Memory B cell (primary cell): ENCODE results near the gene CCDC85B.
"Not testable (repeated sequence)": the region's sequence is repeated elsewhere in the genome, so short reads cannot be mapped to it uniquely, and the experiment has no call there.

ENCODE experiments used
- ATAC-seq: fragments of 150-1000 bp; cut with Tn5 transposase; 2 replicates; pipeline ENCODE4 v1.10.0; 2021; ENCODE audit warnings: low read depth, mild to moderate bottlenecking, moderate library complexity
- DNase-seq, 2 donors: peaks; one replicate each; pipeline ENCODE4 v3.0.0; 2022; ENCODE audit warnings: low spot score in 2 of 2
- H3K27ac Mint-ChIP-seq: one replicate; pipeline ENCODE4 v1.8.0; 2022; ENCODE audit warnings: mild to moderate bottlenecking, moderate library complexity, mixed read lengths
- H3K27me3 Mint-ChIP-seq: one replicate; pipeline ENCODE4 v1.8.0; 2022; ENCODE audit warnings: mixed read lengths
- H3K36me3 Mint-ChIP-seq: one replicate; pipeline ENCODE4 v1.8.0; 2022; ENCODE audit warnings: mild to moderate bottlenecking, mixed read lengths
- H3K4me1 Mint-ChIP-seq: one replicate; pipeline ENCODE4 v1.8.0; 2022; ENCODE audit warnings: mixed read lengths
- H3K4me3 Mint-ChIP-seq: one replicate; pipeline ENCODE4 v1.8.0; 2022; ENCODE audit warnings: mild to moderate bottlenecking, moderate library complexity, mixed read lengths
- H3K9me3 Mint-ChIP-seq: one replicate; pipeline ENCODE4 v1.8.0; 2022; ENCODE audit warnings: mixed read lengths

The CCDC85B gene

GRCh38 chr11:65883786-65884715 is 6.4 kb upstream of the CCDC85B start:
- Mint-ChIP-seq H3K9me3 (no peaks in the 10 kb centered on the region), H3K27me3 (no peaks in the 10 kb centered on the region), H3K4me1 (peaks cover 26% of the 10 kb centered on the region), H3K36me3 (peaks cover 11% of the 10 kb centered on the region), H3K4me3 (no peak overlapping the region), H3K27ac (peak overlapping the region; percentile 32)
- no peak for DNase-seq
- ATAC-seq: no peak

DNA sequence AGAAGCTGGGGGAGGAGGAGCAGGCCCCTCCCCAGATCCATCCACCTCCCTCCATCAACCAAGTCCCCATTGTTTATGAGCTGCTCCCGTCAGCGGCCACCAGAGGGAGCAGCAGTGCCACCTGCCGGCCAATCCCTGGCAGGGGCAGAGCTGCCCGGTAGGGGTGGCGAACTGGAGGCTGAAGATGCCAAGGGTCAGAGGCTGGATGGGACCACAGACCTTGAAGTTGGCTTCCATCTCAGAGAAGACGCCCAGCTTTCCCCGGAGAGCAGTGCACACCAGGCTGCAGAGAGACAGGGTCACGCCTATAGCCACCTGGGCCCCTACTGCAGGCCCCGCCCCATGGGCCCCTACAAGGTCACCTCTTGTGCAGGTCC is 5.8 kb upstream of the CCDC85B start:
- Mint-ChIP-seq H3K27ac (peak overlapping the region; percentile 32), H3K4me3 (no peak overlapping the region), H3K9me3 (no peaks in the 10 kb centered on the region), H3K36me3 (peaks cover 11% of the 10 kb centered on the region), H3K27me3 (no peaks in the 10 kb centered on the region), H3K4me1 (peaks cover 31% of the 10 kb centered on the region)
- ATAC-seq: peak; percentile 57
- DNase-seq: peak; percentile 80 to 82

DNA sequence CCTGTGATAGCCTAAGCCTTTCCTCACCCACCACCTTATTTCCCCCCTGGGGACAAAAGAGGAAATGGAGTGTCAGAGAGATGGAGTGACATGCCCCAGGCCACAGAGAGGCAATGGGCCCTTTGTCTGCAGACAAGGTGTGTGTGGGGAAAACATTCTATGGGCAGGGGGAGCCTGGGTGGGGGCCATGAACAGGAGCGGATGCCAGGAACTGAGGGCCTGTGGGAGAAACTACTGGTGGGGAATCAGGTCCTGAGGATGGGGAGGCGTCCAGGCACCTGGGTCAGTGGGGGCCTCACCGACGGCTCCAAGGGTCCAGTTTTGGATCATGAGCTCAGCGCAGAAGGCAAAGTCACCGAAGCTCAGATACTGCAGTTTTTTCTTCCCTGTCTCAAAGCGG is 5.2 kb upstream of the CCDC85B start:
- no peak for DNase-seq
- Mint-ChIP-seq H3K27me3 (no peaks in the 10 kb centered on the region), H3K4me3 (no peak overlapping the region), H3K4me1 (peaks cover 37% of the 10 kb centered on the region), H3K9me3 (no peaks in the 10 kb centered on the region), H3K36me3 (peaks cover 11% of the 10 kb centered on the region), H3K27ac (no peak overlapping the region)
- no peak for ATAC-seq

- Mint-ChIP-seq H3K27me3 (no peaks in the 10 kb centered on the region), H3K27ac (no peak overlapping the region), H3K9me3 (no peaks in the 10 kb centered on the region), H3K36me3 (peaks cover 11% of the 10 kb centered on the region), H3K4me3 (no peak overlapping the region), H3K4me1 (peaks cover 37% of the 10 kb centered on the region)
- ATAC-seq (no peak), DNase-seq (no peak)
Observed at GRCh38 chr11:65885808-65886536, 4.5 kb upstream of the CCDC85B start.

GRCh38 chr11:65886826-65887722 is 3.4 kb upstream of the CCDC85B start:
- Mint-ChIP-seq H3K4me3 (peak overlapping the region; percentile 88), H3K4me1 (peaks cover 40% of the 10 kb centered on the region), H3K36me3 (peaks cover 11% of the 10 kb centered on the region), H3K9me3 (no peaks in the 10 kb centered on the region), H3K27ac (no peak overlapping the region), H3K27me3 (no peaks in the 10 kb centered on the region)
- DNase-seq (no peak), ATAC-seq (no peak)

DNA sequence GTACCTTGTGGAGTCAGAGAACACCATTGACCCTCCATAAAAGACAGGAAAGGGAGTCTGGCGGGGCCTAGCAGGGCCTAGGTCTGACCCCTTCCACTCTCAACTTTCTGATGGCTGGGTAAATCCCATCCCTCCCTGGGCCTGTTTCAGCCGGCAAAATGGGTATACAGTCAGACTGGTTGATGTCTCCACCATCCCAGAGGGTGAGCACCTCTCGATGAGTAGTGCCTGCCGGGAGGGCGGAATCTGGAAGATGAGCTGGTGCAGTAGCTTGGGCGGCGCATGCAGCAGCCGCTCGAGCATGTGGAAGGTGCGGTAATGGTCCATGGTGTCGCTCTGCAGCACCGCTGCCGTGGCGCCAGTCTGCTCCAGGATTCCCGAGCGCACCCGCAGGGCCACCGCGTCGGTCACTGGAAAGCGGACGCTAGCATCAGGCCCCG is 2.7 kb upstream of the CCDC85B start:
- peaks cover 47% of the 10 kb centered on the region for H3K4me1 Mint-ChIP-seq
- peak overlapping the region; percentile 88 for H3K4me3 Mint-ChIP-seq
- H3K36me3 Mint-ChIP-seq: peaks cover 11% of the 10 kb centered on the region
- H3K27me3 Mint-ChIP-seq: no peaks in the 10 kb centered on the region
- H3K27ac Mint-ChIP-seq: peak overlapping the region; percentile 87
- no peaks in the 10 kb centered on the region for H3K9me3 Mint-ChIP-seq
- ATAC-seq (no peak), DNase-seq (no peak)

DNA sequence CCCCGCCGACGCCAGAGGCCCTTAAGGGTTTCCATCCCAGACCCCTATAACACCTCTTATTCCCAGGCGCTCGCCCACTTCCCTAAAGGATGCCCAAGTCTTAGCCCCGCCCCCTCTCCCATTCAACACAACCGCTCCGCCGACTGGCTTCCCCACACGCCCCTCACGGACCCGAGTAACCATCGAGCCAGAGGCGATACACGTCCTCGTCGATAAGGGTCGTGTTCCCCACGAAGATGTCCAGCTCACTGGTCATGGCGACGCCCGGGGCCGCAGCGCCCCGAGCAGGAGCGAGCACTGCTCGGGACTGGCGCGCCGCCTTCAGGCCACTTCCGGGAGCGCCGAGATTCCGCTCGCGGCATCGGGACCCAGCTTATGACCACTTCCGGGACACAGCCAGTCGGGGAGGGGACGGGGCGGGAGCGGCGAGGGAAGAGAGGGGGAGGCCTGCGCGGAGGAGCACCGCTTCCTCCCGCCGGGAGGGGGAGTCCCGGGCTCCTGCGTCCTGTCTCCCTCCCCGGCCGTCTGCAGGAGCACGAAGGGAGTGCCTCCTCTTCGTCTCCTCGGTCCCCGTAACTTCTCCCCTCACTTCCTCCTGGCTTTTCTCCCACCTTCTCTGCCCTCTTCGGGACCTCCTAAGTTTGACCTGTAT is 2.2 kb upstream of the CCDC85B start, which contains the start of gene FIBP:
Gene FIBP, minus strand, starts transcription at position 309 of the 652 bp plus-strand sequence. Its CDS starts 53 bp downstream, at position 256.
- DNase-seq (peak; percentile 87 to 92), ATAC-seq (peak; percentile 52)
- peaks cover 51% of the 10 kb centered on the region for H3K4me1 Mint-ChIP-seq
- peak within 1 kb of the TSS; percentile 88 for H3K4me3 Mint-ChIP-seq
- no peaks in the 10 kb centered on the region for H3K27me3 Mint-ChIP-seq
- peaks cover 11% of the 10 kb centered on the region for H3K36me3 Mint-ChIP-seq
- peak within 1 kb of the TSS; percentile 87 for H3K27ac Mint-ChIP-seq
- no peaks in the 10 kb centered on the region for H3K9me3 Mint-ChIP-seq

GRCh38 chr11:65891219-65892136 is 1.0 kb downstream of the CCDC85B start:
- peak overlapping the region; percentile 88 for H3K4me3 Mint-ChIP-seq
- DNase-seq: no peak
- no peaks in the 10 kb centered on the region for H3K27me3 Mint-ChIP-seq
- no peak for ATAC-seq
- peaks cover 2% of the 10 kb centered on the region for H3K36me3 Mint-ChIP-seq
- H3K27ac Mint-ChIP-seq: peak overlapping the region; percentile 43
- H3K4me1 Mint-ChIP-seq: peaks cover 45% of the 10 kb centered on the region
- no peaks in the 10 kb centered on the region for H3K9me3 Mint-ChIP-seq

DNA sequence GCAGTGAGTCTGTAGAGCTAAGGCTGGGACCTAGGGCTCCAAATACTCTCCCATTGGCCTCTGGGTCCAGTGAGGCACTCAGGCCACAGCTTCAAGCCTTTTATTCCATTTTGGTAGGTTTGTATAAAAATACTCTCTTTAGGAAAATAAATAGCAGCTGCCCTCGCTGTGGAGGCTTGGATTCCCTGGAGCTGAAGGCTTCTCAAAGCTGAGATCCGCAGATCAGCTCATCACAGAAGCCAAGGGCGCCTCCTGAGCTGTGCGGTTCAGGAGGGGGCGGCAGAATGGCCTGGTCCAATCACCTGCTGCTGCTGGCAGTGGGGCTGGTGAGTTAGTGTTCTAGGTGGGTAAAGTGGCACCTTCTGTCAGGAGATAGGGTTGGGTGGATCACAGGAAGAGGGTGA is 1.7 kb downstream of the CCDC85B start:
- H3K9me3 Mint-ChIP-seq, H3K27me3 Mint-ChIP-seq, H3K36me3 Mint-ChIP-seq, ATAC-seq, DNase-seq: not testable (repeated sequence)
- Mint-ChIP-seq H3K27ac (peak overlapping the region; percentile 43), H3K4me1 (peaks cover 41% of the 10 kb centered on the region), H3K4me3 (peak overlapping the region; percentile 88)

- ATAC-seq (no peak), DNase-seq (no peak)
- Mint-ChIP-seq H3K27ac (peak overlapping the region; percentile 43), H3K4me1 (peaks cover 36% of the 10 kb centered on the region), H3K27me3 (no peaks in the 10 kb centered on the region), H3K4me3 (peak overlapping the region; percentile 88), H3K36me3 (no peaks in the 10 kb centered on the region), H3K9me3 (no peaks in the 10 kb centered on the region)
Observed at GRCh38 chr11:65892661-65893317, 2.3 kb downstream of the CCDC85B start.

DNA sequence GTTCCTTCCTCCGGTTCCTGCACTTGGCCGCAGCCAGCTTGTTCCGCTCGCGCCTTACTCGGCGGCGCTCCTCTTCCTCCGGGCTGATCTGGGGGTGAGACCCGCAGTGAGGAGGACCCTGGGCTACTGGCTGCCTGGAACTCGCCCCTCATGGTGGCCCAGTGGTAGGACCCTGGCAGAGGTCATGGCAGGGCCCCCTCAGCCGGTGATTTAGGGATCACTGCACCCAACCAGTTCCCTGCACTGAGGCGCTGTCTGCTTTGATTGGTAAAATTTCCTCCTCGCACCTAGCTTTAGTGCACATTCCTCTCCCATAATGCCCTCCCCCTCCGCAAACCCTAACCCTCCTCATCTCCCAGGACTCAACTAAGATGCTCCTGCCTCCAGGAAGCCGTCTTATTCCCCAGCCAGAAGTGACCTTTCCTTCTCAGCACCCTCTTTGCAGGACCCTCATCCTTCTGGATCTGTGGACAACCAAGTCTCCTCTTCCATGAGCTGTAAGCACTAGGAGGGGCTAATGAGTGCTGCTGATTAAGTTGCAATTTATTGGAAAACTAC is 3.6 kb downstream of the CCDC85B start:
- ATAC-seq (no peak), DNase-seq (no peak)
- peak overlapping the region; percentile 78 for H3K4me3 Mint-ChIP-seq
- no peaks in the 10 kb centered on the region for H3K36me3 Mint-ChIP-seq
- peaks cover 31% of the 10 kb centered on the region for H3K4me1 Mint-ChIP-seq
- peaks cover 1% of the 10 kb centered on the region for H3K27me3 Mint-ChIP-seq
- no peaks in the 10 kb centered on the region for H3K9me3 Mint-ChIP-seq
- H3K27ac Mint-ChIP-seq: peak overlapping the region; percentile 87
